Breast epithelium (tissue), 4 donors: ENCODE results near the gene LCLAT1. TPM values are rescaled to one million over a fixed set of nuclear protein-coding genes. Genes with fewer than 3 reads are reported as not detected.

Experiments used
- DNase-seq, 2 donors: peaks; one replicate each; pipeline ENCODE4 v3.0.0-alpha.2; 2019; ENCODE audit warnings: low spot score in 2 of 2
- H3K27ac ChIP-seq, 2 donors: fragments of 200-600 bp; sonication (generic) in 1 of 2; one replicate each; pipeline ENCODE4 v1.5.1; 2016 to 2019; ENCODE audit warnings: mild to moderate bottlenecking in 1 of 2
- H3K27me3 ChIP-seq, 2 donors: fragments of 200-600 bp; sonication (generic) in 1 of 2; one replicate each; pipeline versions ENCODE4 v1.5.1 to v1.6.0; 2017 to 2019; ENCODE audit warnings: control low read depth in 1 of 2, mild to moderate bottlenecking in 1 of 2
- H3K36me3 ChIP-seq: fragments of 200-600 bp; one replicate; pipeline ENCODE4 v1.5.1; 2019
- H3K4me1 ChIP-seq, 2 donors: fragments of 200-600 bp; sonication (generic); one replicate each; pipeline ENCODE4 v1.5.1; 2016 to 2019; ENCODE audit warnings: control low read depth in 1 of 2
- H3K4me3 ChIP-seq, 3 donors: fragments of 200-600 bp; sonication (generic); 1 replicate in 2 of 3; 2 replicates in 1 of 3; pipeline ENCODE4 v1.5.1; 2016 to 2019; ENCODE audit warnings: mild to moderate bottlenecking in 3 of 3, moderate library complexity in 2 of 3
- H3K9me3 ChIP-seq, 2 donors: fragments of 200-600 bp; sonication (generic) in 1 of 2; one replicate each; pipeline ENCODE4 v1.5.1; 2016 to 2019; ENCODE audit warnings: control low read depth in 1 of 2
- POLR2A ChIP-seq: fragments of 450-650 bp; IDR thresholded peaks from one replicate; pipeline ENCODE4 v1.6.1; 2016; ENCODE audit warnings: antibody characterized with exemption, mild to moderate bottlenecking, moderate library complexity
- POLR2AphosphoS5 ChIP-seq, 3 donors: sonication (generic); formaldehyde crosslinking; IDR thresholded peaks; one replicate each; pipeline ENCODE4 v1.6.1; 2017; ENCODE audit warnings: antibody characterized with exemption in 3 of 3
- intact Hi-C: fragments of 100-400 bp; cut with DNase I; formaldehyde crosslinking; loops from one replicate; pipeline ENCODE4 v1.15.1; 2023; ENCODE audit warnings: low total_unique reads
- total RNA-seq, 3 donors: library from RNA; depleted of rRNA; stranded (reverse); fragments of >200 nt; gene quantifications; one replicate each; pipeline ENCODE4 v1.1.0, GENCODE V29; 2016
- TF ChIP-seq, protein P1 (sequence below), 3 donors: fragments of 450-650 bp; IDR thresholded peaks; one replicate each; pipeline ENCODE4 v1.5.1; 2016 to 2017; ENCODE audit warnings: antibody characterized with exemption in 3 of 3, mild to moderate bottlenecking in 3 of 3, moderate library complexity in 3 of 3

Gene LCLAT1
- total RNA-seq, 3 donors from 2014 or later: 8.0 to 20.6 (median 19.7) TPM

DNA sequence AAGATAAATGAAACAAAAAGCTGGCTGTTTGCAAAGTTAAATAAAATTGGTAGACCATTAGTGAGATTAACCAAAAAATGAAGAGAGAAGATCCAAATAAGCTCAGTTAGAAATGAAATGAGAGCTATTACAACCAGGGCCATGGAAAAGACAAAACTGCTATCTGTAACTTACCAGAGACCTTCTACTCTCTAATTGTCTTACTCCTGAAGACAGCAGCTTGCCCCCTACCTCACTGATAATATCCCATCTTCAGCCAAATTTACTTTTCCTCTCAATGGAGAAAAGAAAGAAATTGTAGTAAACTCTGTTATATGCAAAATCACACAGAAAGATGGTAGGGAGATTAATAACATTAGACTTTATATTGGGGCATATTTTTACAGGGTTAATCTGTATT is 178.2 kb downstream of the LCLAT1 start:
- Histone ChIP-seq H3K4me3 (no peak overlapping the region), H3K9me3 (no peaks in the 10 kb centered on the region), H3K36me3 (no peaks in the 10 kb centered on the region), H3K27me3 (no peaks in the 10 kb centered on the region), H3K4me1 (no peaks in the 10 kb centered on the region), H3K27ac (no peak overlapping the region)
- intact Hi-C loops: no loop called here
- DNase-seq: no peak
- no peak for TF ChIP-seq POLR2AphosphoS5 (IDR thresholded peaks at IDR 0.05)
- no peak for TF ChIP-seq POLR2A
- TF ChIP-seq, protein P1, sequence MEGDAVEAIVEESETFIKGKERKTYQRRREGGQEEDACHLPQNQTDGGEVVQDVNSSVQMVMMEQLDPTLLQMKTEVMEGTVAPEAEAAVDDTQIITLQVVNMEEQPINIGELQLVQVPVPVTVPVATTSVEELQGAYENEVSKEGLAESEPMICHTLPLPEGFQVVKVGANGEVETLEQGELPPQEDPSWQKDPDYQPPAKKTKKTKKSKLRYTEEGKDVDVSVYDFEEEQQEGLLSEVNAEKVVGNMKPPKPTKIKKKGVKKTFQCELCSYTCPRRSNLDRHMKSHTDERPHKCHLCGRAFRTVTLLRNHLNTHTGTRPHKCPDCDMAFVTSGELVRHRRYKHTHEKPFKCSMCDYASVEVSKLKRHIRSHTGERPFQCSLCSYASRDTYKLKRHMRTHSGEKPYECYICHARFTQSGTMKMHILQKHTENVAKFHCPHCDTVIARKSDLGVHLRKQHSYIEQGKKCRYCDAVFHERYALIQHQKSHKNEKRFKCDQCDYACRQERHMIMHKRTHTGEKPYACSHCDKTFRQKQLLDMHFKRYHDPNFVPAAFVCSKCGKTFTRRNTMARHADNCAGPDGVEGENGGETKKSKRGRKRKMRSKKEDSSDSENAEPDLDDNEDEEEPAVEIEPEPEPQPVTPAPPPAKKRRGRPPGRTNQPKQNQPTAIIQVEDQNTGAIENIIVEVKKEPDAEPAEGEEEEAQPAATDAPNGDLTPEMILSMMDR (IDR thresholded peaks at IDR 0.05): no peak

DNA sequence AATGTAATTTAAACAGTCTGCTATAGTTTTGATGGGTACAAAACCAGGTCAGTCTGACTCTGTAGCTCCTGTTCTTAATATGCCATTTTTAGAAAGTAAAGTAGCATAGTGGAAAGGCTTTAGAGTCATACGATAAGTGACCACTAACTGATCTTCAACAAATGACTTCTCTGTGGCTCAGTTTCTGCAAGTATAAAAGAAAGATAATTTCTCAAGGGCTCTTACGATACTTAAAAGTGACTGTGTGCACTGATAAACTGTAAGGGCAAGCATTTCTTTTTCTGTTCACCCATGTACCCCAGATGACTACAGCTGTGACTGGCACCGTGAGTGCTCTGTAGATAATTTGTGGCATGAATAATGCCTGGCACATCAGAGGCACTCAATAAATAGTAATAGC is 178.7 kb downstream of the LCLAT1 start:
- TF ChIP-seq POLR2A (no peak), POLR2AphosphoS5 (IDR thresholded peaks at IDR 0.05) (no peak)
- TF ChIP-seq, protein P1 (IDR thresholded peaks at IDR 0.05): no peak
- Histone ChIP-seq H3K27ac (no peak overlapping the region), H3K4me3 (no peak overlapping the region)

DNA sequence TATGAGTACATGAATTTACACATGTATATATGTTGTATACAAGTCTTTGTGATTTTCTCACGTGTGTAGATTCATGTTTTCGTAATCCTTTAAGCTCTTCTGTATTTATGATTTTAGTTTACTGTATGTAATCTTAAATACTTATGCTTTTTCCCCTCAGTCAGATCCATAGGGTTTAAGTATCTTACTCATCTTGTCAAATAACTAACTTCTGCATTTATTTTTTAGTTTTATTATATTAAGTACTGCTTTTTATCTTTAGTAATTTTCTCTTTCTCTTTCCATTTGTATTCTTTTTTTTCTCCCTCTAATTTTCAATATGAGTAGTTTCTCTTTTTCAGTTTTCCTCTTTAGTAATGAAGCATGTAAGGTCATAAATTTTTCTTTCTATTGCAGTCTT is 179.4 kb downstream of the LCLAT1 start:
- H3K4me1 ChIP-seq: no peaks in the 10 kb centered on the region
- no peaks in the 10 kb centered on the region for H3K36me3 ChIP-seq
- DNase-seq: no peak
- intact Hi-C loops: no loop called here
- TF ChIP-seq, protein P1 (IDR thresholded peaks at IDR 0.05): no peak
- TF ChIP-seq POLR2AphosphoS5 (IDR thresholded peaks at IDR 0.05) (no peak), POLR2A (no peak)
- no peak overlapping the region for H3K4me3 ChIP-seq
- no peaks in the 10 kb centered on the region for H3K9me3 ChIP-seq
- H3K27me3 ChIP-seq: no peaks in the 10 kb centered on the region
- H3K27ac ChIP-seq: no peak overlapping the region

More for the DNA sequence above, 178.7 kb downstream of the LCLAT1 start:
- Histone ChIP-seq H3K9me3 (no peaks in the 10 kb centered on the region), H3K4me1 (no peaks in the 10 kb centered on the region), H3K27me3 (no peaks in the 10 kb centered on the region), H3K36me3 (no peaks in the 10 kb centered on the region)
- no peak for DNase-seq
- intact Hi-C loops: no loop called here

DNA sequence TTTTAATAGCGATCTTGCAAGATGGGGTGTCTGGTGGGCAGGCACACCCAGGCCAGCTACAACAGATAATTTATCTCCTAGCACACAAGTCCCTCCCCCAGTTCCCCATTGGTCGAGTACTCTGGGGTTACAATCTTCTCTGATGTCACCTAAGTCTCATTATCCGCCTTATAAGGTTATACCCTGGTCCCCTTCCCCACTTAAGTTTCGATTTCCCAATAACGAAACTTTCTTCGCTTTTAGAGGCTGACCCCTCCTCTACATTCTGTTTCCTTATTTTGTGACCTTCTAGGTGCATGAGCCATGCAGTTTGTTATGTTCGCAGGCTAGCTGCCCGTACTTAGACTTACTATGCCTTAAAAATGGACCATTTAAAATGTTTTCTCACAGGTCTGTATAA is 180.1 kb downstream of the LCLAT1 start:
- DNase-seq: no peak
- H3K36me3 ChIP-seq: no peaks in the 10 kb centered on the region
- intact Hi-C loops: no loop called here
- TF ChIP-seq, protein P1 (IDR thresholded peaks at IDR 0.05): no peak
- TF ChIP-seq POLR2A (no peak), POLR2AphosphoS5 (IDR thresholded peaks at IDR 0.05) (no peak)
- no peak overlapping the region for H3K27ac ChIP-seq
- no peak overlapping the region for H3K4me3 ChIP-seq
- H3K4me1 ChIP-seq: no peaks in the 10 kb centered on the region
- no peaks in the 10 kb centered on the region for H3K27me3 ChIP-seq
- no peaks in the 10 kb centered on the region for H3K9me3 ChIP-seq

DNA sequence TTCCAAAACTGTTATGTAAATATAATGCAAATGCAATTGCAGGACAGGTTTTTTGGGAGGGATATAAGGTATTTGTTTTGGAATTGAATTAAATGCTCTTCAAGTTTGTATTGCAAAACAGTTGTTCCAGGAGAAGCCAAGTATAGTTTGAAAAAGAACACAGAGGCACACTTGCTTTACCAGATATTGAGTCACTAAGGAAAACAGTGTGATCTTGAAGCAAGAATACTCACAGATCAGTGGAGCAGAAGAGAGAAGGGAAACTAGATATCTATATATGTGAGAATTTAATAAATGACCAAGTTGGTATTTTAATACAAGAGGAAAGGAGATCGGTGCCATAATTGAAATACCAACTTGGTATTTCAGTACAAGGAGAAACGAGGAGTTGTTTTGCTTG is 181.3 kb downstream of the LCLAT1 start:
- TF ChIP-seq POLR2A (no peak), POLR2AphosphoS5 (IDR thresholded peaks at IDR 0.05) (no peak)
- TF ChIP-seq, protein P1 (IDR thresholded peaks at IDR 0.05): no peak
- Histone ChIP-seq H3K4me1 (no peaks in the 10 kb centered on the region), H3K36me3 (no peaks in the 10 kb centered on the region), H3K9me3 (no peaks in the 10 kb centered on the region), H3K27ac (no peak overlapping the region), H3K4me3 (no peak overlapping the region), H3K27me3 (no peaks in the 10 kb centered on the region)
- no peak for DNase-seq
- intact Hi-C loops: no loop called here
